Ecto neural progenitor cell (in vitro differentiated cells): Measurements from ENCODE around the gene POLD4.
"Not testable (repeated sequence)": the region's sequence is repeated elsewhere in the genome, so short reads cannot be mapped to it uniquely, and the experiment has no call there.

ENCODE experiments used
- DNase-seq: peaks from one replicate; pipeline ENCODE4 v3.0.0-alpha.2; 2018; ENCODE audit warnings: low spot score

The POLD4 gene

GRCh38 chr11:67353317-67354074 lies at the start of gene POLD4:
TSS of gene POLD4 (minus strand) at chr11:67353546. CDS start at chr11:67353399, 147 bp downstream.
- DNase-seq: peak; percentile 98

GRCh38 chr11:67403085-67403484 lies 49.7 kb upstream of the POLD4 start:
- DNase-seq: not testable (repeated sequence)

GRCh38 chr11:67402192-67402839 lies 49.0 kb upstream of the POLD4 start:
- not testable (repeated sequence) for DNase-seq

GRCh38 chr11:67401495-67402191 lies 48.3 kb upstream of the POLD4 start, which contains the start of gene PPP1CA:
TSS of gene PPP1CA (minus strand) at chr11:67401858. CDS start at chr11:67401782, 76 bp downstream.
- peak; percentile 95 for DNase-seq

- DNase-seq: no peak
These were observed 47.7 kb upstream of the POLD4 start for GRCh38 chr11:67400942-67401494.

GRCh38 chr11:67400251-67400941 lies 47.0 kb upstream of the POLD4 start:
- DNase-seq: no peak

GRCh38 chr11:67398661-67399563 lies 45.6 kb upstream of the POLD4 start:
- DNase-seq: no peak

- no peak for DNase-seq
These were observed 44.8 kb upstream of the POLD4 start for GRCh38 chr11:67397986-67398660.

GRCh38 chr11:67397536-67397935 lies 44.2 kb upstream of the POLD4 start:
- DNase-seq: no peak

- DNase-seq: no peak
These were observed 43.4 kb upstream of the POLD4 start for GRCh38 chr11:67396587-67397389.

- no peak for DNase-seq
These were observed 42.9 kb upstream of the POLD4 start for GRCh38 chr11:67396259-67396581.

GRCh38 chr11:67395555-67396258 lies 42.4 kb upstream of the POLD4 start:
- no peak for DNase-seq

GRCh38 chr11:67393990-67394389 lies 40.6 kb upstream of the POLD4 start:
- DNase-seq: no peak

- DNase-seq: no peak
These were observed 40.1 kb upstream of the POLD4 start for GRCh38 chr11:67393437-67393836.

GRCh38 chr11:67392183-67392715 lies 38.9 kb upstream of the POLD4 start:
- no peak for DNase-seq

GRCh38 chr11:67391304-67392182 lies 38.2 kb upstream of the POLD4 start, which contains the start of gene RAD9A:
TSS of gene RAD9A (plus strand) at chr11:67391986. CDS start at chr11:67392045, 59 bp downstream.
- DNase-seq: peak; percentile 98

- DNase-seq: no peak
These were observed 37.6 kb upstream of the POLD4 start for GRCh38 chr11:67390947-67391303.

- peak; percentile 77 for DNase-seq
These were observed 36.1 kb upstream of the POLD4 start for GRCh38 chr11:67389477-67389876.
